Neuronal stem cell (in vitro differentiated cells): Measurements from ENCODE around the gene LPO.

Source experiments
- DNase-seq: peaks from one replicate; pipeline ENCODE4 v3.0.0-alpha.2; 2013; ENCODE audit warnings: low spot score
- H2AFZ ChIP-seq: one replicate; pipeline ENCODE4 v1.6.1; 2013; ENCODE audit warnings: mild to moderate bottlenecking, low read length, inconsistent platforms
- H2AK5ac ChIP-seq: 2 replicates; pipeline ENCODE4 v1.6.1; 2013; ENCODE audit warnings: low read depth, mild to moderate bottlenecking, inconsistent platforms, low read length, moderate library complexity, mixed read lengths
- H2BK120ac ChIP-seq: 2 replicates; pipeline ENCODE4 v1.6.1; 2013; ENCODE audit warnings: low read depth, mild to moderate bottlenecking, inconsistent platforms, low read length, moderate library complexity, mixed read lengths
- H2BK12ac ChIP-seq: one replicate; pipeline ENCODE4 v1.6.1; 2013; ENCODE audit warnings: low read length, inconsistent platforms
- H2BK15ac ChIP-seq: 2 replicates; pipeline ENCODE4 v1.6.1; 2013; ENCODE audit warnings: mild to moderate bottlenecking, low read length, inconsistent platforms, mixed read lengths
- H2BK5ac ChIP-seq: one replicate; pipeline ENCODE4 v1.6.1; 2013; ENCODE audit warnings: inconsistent platforms, mild to moderate bottlenecking, low read length, moderate library complexity
- H3K14ac ChIP-seq: one replicate; pipeline ENCODE4 v1.6.1; 2013; ENCODE audit warnings: low read length, inconsistent platforms
- H3K18ac ChIP-seq: 2 replicates; pipeline ENCODE4 v1.6.1; 2013; ENCODE audit warnings: low read length, inconsistent platforms
- H3K23ac ChIP-seq: 2 replicates; pipeline ENCODE4 v1.6.1; 2013; ENCODE audit warnings: low read depth, mild to moderate bottlenecking, mixed read lengths, low read length, inconsistent platforms; ENCODE audit not compliant: poor library complexity
- H3K27ac ChIP-seq: replicated peaks from 3 replicates; pipeline ENCODE4 v1.5.1; 2013; ENCODE audit warnings: low read length, inconsistent platforms
- H3K27me3 ChIP-seq, 3 experiments: 2 replicates each; pipeline ENCODE4 v1.6.1; 2013; ENCODE audit warnings: low read length in 3 of 3, mild to moderate bottlenecking in 2 of 3, inconsistent platforms in 1 of 3, low read depth in 1 of 3, mixed read lengths in 1 of 3, moderate library complexity in 1 of 3; ENCODE audit not compliant: control insufficient read depth in 3 of 3, insufficient read depth in 3 of 3
- H3K36me3 ChIP-seq, 2 donors: replicated peaks in 1 of 2; 2 replicates each; pipeline ENCODE4 v1.6.1; 2013; ENCODE audit warnings: low read length in 2 of 2; ENCODE audit not compliant: control insufficient read depth in 2 of 2, insufficient read depth in 2 of 2
- H3K4ac ChIP-seq: 2 replicates; pipeline ENCODE4 v1.6.1; 2013; ENCODE audit warnings: inconsistent platforms, mild to moderate bottlenecking, low read length, moderate library complexity
- H3K4me1 ChIP-seq, 2 donors: 1 replicate in 1 of 2; 2 replicates in 1 of 2; pipeline ENCODE4 v1.6.1; 2013; ENCODE audit warnings: low read length in 2 of 2, low read depth in 1 of 2; ENCODE audit not compliant: control insufficient read depth in 2 of 2, insufficient read depth in 1 of 2
- H3K4me2 ChIP-seq: one replicate; pipeline ENCODE4 v1.6.1; 2013; ENCODE audit warnings: mild to moderate bottlenecking, low read length, inconsistent platforms; ENCODE audit not compliant: insufficient read depth, poor library complexity, severe bottlenecking
- H3K4me3 ChIP-seq, 2 donors: 2 replicates each; pipeline ENCODE4 v1.5.1; 2013; ENCODE audit warnings: low read length in 2 of 2, mild to moderate bottlenecking in 2 of 2, inconsistent platforms in 1 of 2, moderate library complexity in 1 of 2
- H3K79me1 ChIP-seq: one replicate; pipeline ENCODE4 v1.6.1; 2013; ENCODE audit warnings: low read depth, mild to moderate bottlenecking, inconsistent platforms, low read length, moderate library complexity
- H3K9ac ChIP-seq: one replicate; pipeline ENCODE4 v1.6.1; 2013; ENCODE audit warnings: mild to moderate bottlenecking, low read depth, low read length, inconsistent platforms; ENCODE audit not compliant: poor library complexity
- H3K9me3 ChIP-seq, 2 donors: replicated peaks in 1 of 2; 2 replicates each; pipeline versions ENCODE3 to v1.6.1; 2013; ENCODE audit warnings: low read length in 2 of 2, mild to moderate bottlenecking in 2 of 2, inconsistent platforms in 1 of 2, low read depth in 1 of 2, mixed read lengths in 1 of 2, moderate library complexity in 1 of 2; ENCODE audit not compliant: control insufficient read depth in 2 of 2, insufficient read depth in 1 of 2
- H4K8ac ChIP-seq: one replicate; pipeline ENCODE4 v1.6.1; 2013; ENCODE audit warnings: low read depth, mild to moderate bottlenecking, inconsistent platforms, low read length, moderate library complexity
- H4K91ac ChIP-seq: one replicate; pipeline ENCODE4 v1.6.1; 2013; ENCODE audit warnings: low read length, low read depth, mild to moderate bottlenecking, inconsistent platforms; ENCODE audit not compliant: poor library complexity
- WGBS, 2 donors: extraction: QIAGEN DNeasy Blood & Tissue Kit; methylation state at CpG; one replicate each; pipeline ENCODE4 v1.1.7; 2013; ENCODE audit warnings: missing lambda C conversion rate in 2 of 2, mixed read lengths in 1 of 2; ENCODE audit not compliant: insufficient read length in 2 of 2, insufficient replicate concordance in 1 of 2; ENCODE audit errors: extremely low coverage in 2 of 2; 5-methylcytosine and 5-hydroxymethylcytosine counted together

Gene LPO

DNA sequence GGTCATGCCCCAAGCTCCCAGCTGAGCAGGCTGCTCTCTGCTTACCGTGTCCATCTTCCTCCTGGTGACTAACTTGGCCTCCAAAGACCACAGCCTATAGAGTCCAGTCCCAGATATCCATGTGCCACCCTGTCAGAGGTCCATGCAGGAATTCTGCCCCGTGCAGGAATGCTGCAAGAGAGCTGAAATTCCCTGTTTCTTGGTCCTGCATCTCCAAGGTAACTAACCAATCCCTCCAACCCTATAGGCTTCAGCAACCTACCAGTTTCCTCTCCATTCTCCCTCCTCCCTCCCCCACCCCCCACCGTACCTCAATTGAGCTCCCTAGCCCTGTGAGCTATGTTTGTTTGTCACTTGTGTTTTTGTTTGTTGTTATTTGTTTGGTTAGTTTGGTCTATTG lies 9.7 kb upstream of the LPO start:
- Histone ChIP-seq H2BK12ac (no peak overlapping the region), H3K4me3 (no peak overlapping the region), H3K36me3 (no peaks in the 10 kb centered on the region), H3K23ac (peak overlapping the region; percentile 22), H3K4me1 (peaks cover 0 to 9% of the 10 kb centered on the region in 2 donors), H3K4ac (no peak overlapping the region), H3K9me3 (peaks cover 0 to 1% of the 10 kb centered on the region in 2 donors), H3K18ac (no peak overlapping the region), H3K9ac (no peak overlapping the region), H4K8ac (no peak overlapping the region), H3K27me3 (peaks cover 0 to 32% (median 0%) of the 10 kb centered on the region in 3 experiments), H2BK120ac (no peak overlapping the region), H3K27ac (no peak overlapping the region), H3K4me2 (no peak overlapping the region), H4K91ac (no peak overlapping the region), H3K14ac (no peak overlapping the region), H2BK5ac (no peak overlapping the region), H2BK15ac (no peak overlapping the region), H2AK5ac (no peak overlapping the region), H2AFZ (no peak overlapping the region), H3K79me1 (no peaks in the 10 kb centered on the region)
- DNase-seq: no peak
- WGBS, 2 donors: no CpG with 5 or more reads among the region's 3 CpGs

DNA sequence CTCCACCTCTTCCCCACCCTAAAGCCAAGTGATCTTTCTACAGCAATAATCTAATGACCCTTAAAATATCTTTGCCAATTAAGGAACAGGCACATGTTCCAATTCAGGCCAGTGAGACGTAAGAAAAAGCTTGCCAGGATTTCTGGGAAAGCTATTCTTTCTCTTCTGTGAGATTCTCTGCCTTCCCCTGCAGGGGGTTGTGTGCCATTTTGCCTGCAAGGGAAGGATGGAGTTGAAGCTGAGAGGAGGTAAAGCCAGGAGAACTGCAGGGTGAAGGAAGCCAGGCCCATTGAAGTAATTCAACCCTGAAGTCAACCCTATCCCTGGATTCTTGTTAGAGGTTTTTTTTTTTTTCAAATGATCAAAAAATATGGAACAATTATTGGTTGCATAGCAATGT lies 9.0 kb upstream of the LPO start:
- Histone ChIP-seq H3K4me2 (no peak overlapping the region), H3K27me3 (peaks cover 0 to 33% (median 0%) of the 10 kb centered on the region in 3 experiments), H3K4ac (no peak overlapping the region), H2BK120ac (no peak overlapping the region), H3K36me3 (no peaks in the 10 kb centered on the region), H3K18ac (no peak overlapping the region), H4K91ac (no peak overlapping the region), H3K4me3 (no peak overlapping the region), H3K4me1 (peaks cover 0 to 9% of the 10 kb centered on the region in 2 donors), H2BK12ac (no peak overlapping the region), H3K14ac (no peak overlapping the region), H2BK15ac (no peak overlapping the region), H2BK5ac (no peak overlapping the region), H3K9ac (no peak overlapping the region), H3K23ac (no peak overlapping the region), H4K8ac (no peak overlapping the region), H3K79me1 (no peaks in the 10 kb centered on the region), H2AFZ (peak overlapping the region; percentile 5), H3K9me3 (peaks cover 0 to 1% of the 10 kb centered on the region in 2 donors), H3K27ac (no peak overlapping the region), H2AK5ac (no peak overlapping the region)
- DNase-seq: no peak
- no CpG with 5 or more reads among the region's 1 CpG for WGBS, 2 donors

DNA sequence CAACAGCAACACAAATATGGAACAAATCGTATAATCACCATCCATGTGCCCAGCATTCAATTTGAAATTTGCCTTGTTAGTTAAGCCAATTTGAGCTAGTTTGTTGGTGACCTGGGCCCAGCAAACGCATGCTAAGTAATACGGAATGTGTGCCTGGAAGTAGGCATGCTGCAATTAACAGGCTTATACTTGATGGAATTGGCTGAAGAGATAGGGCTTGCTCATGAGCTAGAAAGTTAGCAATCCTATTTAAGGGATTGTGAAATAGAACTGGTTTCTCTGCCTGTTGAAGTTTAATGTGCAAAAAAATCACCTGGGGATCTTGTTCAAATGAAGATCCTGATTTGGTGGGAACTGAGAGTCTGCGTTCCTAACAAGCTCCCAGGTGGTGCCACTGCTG lies 8.5 kb upstream of the LPO start:
- no peak overlapping the region for H3K23ac ChIP-seq
- WGBS, 2 donors: no CpG with 5 or more reads among the region's 4 CpGs
- H2AFZ ChIP-seq: no peak overlapping the region
- H4K91ac ChIP-seq: no peak overlapping the region
- no peak overlapping the region for H2BK5ac ChIP-seq
- no peak overlapping the region for H2BK15ac ChIP-seq
- no peak overlapping the region for H4K8ac ChIP-seq
- H2BK12ac ChIP-seq: no peak overlapping the region
- H2BK120ac ChIP-seq: no peak overlapping the region
- H3K4ac ChIP-seq: no peak overlapping the region
- no peak overlapping the region for H3K4me2 ChIP-seq
- peaks cover 0 to 37% (median 0%) of the 10 kb centered on the region in 3 experiments for H3K27me3 ChIP-seq
- no peak for DNase-seq
- H3K79me1 ChIP-seq: no peaks in the 10 kb centered on the region
- no peak overlapping the region for H3K14ac ChIP-seq
- H3K4me1 ChIP-seq: peaks cover 0 to 9% of the 10 kb centered on the region in 2 donors
- no peak overlapping the region for H3K18ac ChIP-seq
- H3K9me3 ChIP-seq: peaks cover 0 to 1% of the 10 kb centered on the region in 2 donors
- no peak overlapping the region for H3K27ac ChIP-seq
- H3K4me3 ChIP-seq: no peak overlapping the region
- no peak overlapping the region for H2AK5ac ChIP-seq
- H3K36me3 ChIP-seq: no peaks in the 10 kb centered on the region
- no peak overlapping the region for H3K9ac ChIP-seq

- Histone ChIP-seq H2BK5ac (no peak overlapping the region), H2BK12ac (no peak overlapping the region), H3K14ac (no peak overlapping the region), H3K27ac (no peak overlapping the region), H3K79me1 (no peaks in the 10 kb centered on the region), H3K4me1 (peaks cover 0 to 9% of the 10 kb centered on the region in 2 donors), H2AK5ac (no peak overlapping the region), H3K9ac (no peak overlapping the region), H3K18ac (no peak overlapping the region), H2BK120ac (no peak overlapping the region), H3K4me3 (no peak overlapping the region), H3K27me3 (peaks cover 0 to 47% (median 0%) of the 10 kb centered on the region in 3 experiments), H4K91ac (no peak overlapping the region), H2BK15ac (no peak overlapping the region), H3K9me3 (no peaks in the 10 kb centered on the region), H3K36me3 (no peaks in the 10 kb centered on the region), H4K8ac (no peak overlapping the region), H3K23ac (no peak overlapping the region), H2AFZ (no peak overlapping the region), H3K4ac (no peak overlapping the region), H3K4me2 (no peak overlapping the region)
- DNase-seq: no peak
- no CpG with 5 or more reads among the region's 2 CpGs for WGBS, 2 donors
Measured at GRCh38 chr17:58231641-58232040, 6.7 kb upstream of the LPO start.
